ENCODE results near the gene LRRTM4. TPM values are rescaled to one million over a fixed set of nuclear protein-coding genes. Genes with fewer than 3 reads are reported as not detected.
"Not testable (repeated sequence)": the region's sequence is repeated elsewhere in the genome, so short reads cannot be mapped to it uniquely, and the experiment has no call there.

LRRTM4 gene
- total and polyA plus RNA-seq, 2 donors (not counting 1 experiment from before 2014, with no cell fraction given) = not detected

- Histone ChIP-seq H3K36me3 (replicated peaks in 1 of 2; ENCODE audit: control extremely low read depth in 1 of 2, control insufficient read depth in 1 of 2, extremely low read depth in 1 of 2, insufficient read depth in 2 of 2, low read length in 1 of 2) (no peaks in the 10 kb centered on the region), H3K27ac (ENCODE audit: low read length in 2 of 2) (no peak overlapping the region), H3K4me3 (ENCODE audit: control extremely low read depth in 1 of 5, extremely low read depth in 1 of 5, insufficient read depth in 1 of 5, low read depth in 2 of 5, low read length in 4 of 5) (no peak overlapping the region), H2AFZ (ENCODE audit: insufficient read depth, low read depth, low read length, poor library complexity, severe bottlenecking) (no peak overlapping the region), H3K9ac (ENCODE audit: low read length) (no peak overlapping the region), H3K9me3 (ENCODE audit: control extremely low read depth in 1 of 3, control insufficient read depth in 2 of 3, insufficient read depth in 1 of 3, low read length in 2 of 3) (peaks cover 0 to under 1% (median 0%) of the 10 kb centered on the region in 3 donors), H3K4me1 (ENCODE audit: control insufficient read depth in 2 of 2, insufficient read depth in 2 of 2, low read length in 2 of 2) (no peaks in the 10 kb centered on the region), H3K79me2 (ENCODE audit: control insufficient read depth, insufficient read depth, low read length) (no peaks in the 10 kb centered on the region), H3K27me3 (replicated peaks in 1 of 4; ENCODE audit: control extremely low read depth in 1 of 4, control insufficient read depth in 3 of 4, insufficient read depth in 4 of 4, low read length in 3 of 4) (no peaks in the 10 kb centered on the region), H3K4me2 (replicated peaks; ENCODE audit: low read depth, low read length, poor library complexity, severe bottlenecking) (no peak overlapping the region), H4K20me1 (ENCODE audit: control insufficient read depth, insufficient read depth, low read length, poor library complexity, severe bottlenecking) (no peaks in the 10 kb centered on the region)
- intact Hi-C loops (cut with micrococcal nuclease) = no loop called here
- ChIA-PET POLR2A (no interaction called here), CTCF (no interaction called here)
- H3K27me3 Mint-ChIP-seq = no peaks in the 10 kb centered on the region
- H3K27ac Mint-ChIP-seq = no peak overlapping the region
- no peak for TF ChIP-seq CTCF (IDR thresholded peaks at IDR 0.05)
- TF ChIP-seq EZH2 (IDR thresholded peaks at IDR 0.05; ENCODE audit: borderline replicate concordance, insufficient read depth, low read depth, low read length, poor library complexity, severe bottlenecking) = no peak
- no peak for ATAC-seq (ENCODE audit: low read depth)
- no peak for DNase-seq
- peaks cover 5% of the 10 kb centered on the region for H3K9me3 Mint-ChIP-seq (ENCODE audit: insufficient read depth)
- H3K4me3 Mint-ChIP-seq = no peak overlapping the region
- no CpG with 5 or more reads among the region's 3 CpGs for WGBS (ENCODE audit: insufficient coverage)
- no peaks in the 10 kb centered on the region for H3K4me1 Mint-ChIP-seq
Measured at GRCh38 chr2:77185052-77185451, 337.1 kb downstream of the LRRTM4 start.

GRCh38 chr2:77179297-77179696 is 342.9 kb downstream of the LRRTM4 start:
- no peaks in the 10 kb centered on the region for H4K20me1 ChIP-seq (ENCODE audit: control insufficient read depth, insufficient read depth, low read length, poor library complexity, severe bottlenecking)
- no peak overlapping the region for H3K9ac ChIP-seq (ENCODE audit: low read length)
- Mint-ChIP-seq H3K27me3 (no peaks in the 10 kb centered on the region), H3K9me3 (ENCODE audit: insufficient read depth) (peaks cover 6% of the 10 kb centered on the region), H3K4me1 (no peaks in the 10 kb centered on the region), H3K27ac (no peak overlapping the region), H3K4me3 (no peak overlapping the region)
- no peak overlapping the region for H3K4me2 ChIP-seq (replicated peaks; ENCODE audit: low read depth, low read length, poor library complexity, severe bottlenecking)
- CTCF ChIA-PET = no interaction called here
- POLR2A ChIA-PET = no interaction called here
- ATAC-seq (ENCODE audit: low read depth) = no peak
- no peaks in the 10 kb centered on the region for H3K27me3 ChIP-seq (replicated peaks in 1 of 4; ENCODE audit: control extremely low read depth in 1 of 4, control insufficient read depth in 3 of 4, insufficient read depth in 4 of 4, low read length in 3 of 4)
- no peak overlapping the region for H3K4me3 ChIP-seq (ENCODE audit: control extremely low read depth in 1 of 5, extremely low read depth in 1 of 5, insufficient read depth in 1 of 5, low read depth in 2 of 5, low read length in 4 of 5)
- intact Hi-C loops (cut with micrococcal nuclease) = no loop called here
- peaks cover 0 to 5% (median 3%) of the 10 kb centered on the region in 3 donors for H3K9me3 ChIP-seq (ENCODE audit: control extremely low read depth in 1 of 3, control insufficient read depth in 2 of 3, insufficient read depth in 1 of 3, low read length in 2 of 3)
- H2AFZ ChIP-seq (ENCODE audit: insufficient read depth, low read depth, low read length, poor library complexity, severe bottlenecking) = no peak overlapping the region
- H3K4me1 ChIP-seq (ENCODE audit: control insufficient read depth in 2 of 2, insufficient read depth in 2 of 2, low read length in 2 of 2) = no peaks in the 10 kb centered on the region
- TF ChIP-seq EZH2 (IDR thresholded peaks at IDR 0.05; ENCODE audit: borderline replicate concordance, insufficient read depth, low read depth, low read length, poor library complexity, severe bottlenecking) = no peak
- no peak for TF ChIP-seq CTCF (IDR thresholded peaks at IDR 0.05)
- no peaks in the 10 kb centered on the region for H3K79me2 ChIP-seq (ENCODE audit: control insufficient read depth, insufficient read depth, low read length)
- WGBS (ENCODE audit: insufficient coverage) = no CpG with 5 or more reads among the region's 5 CpGs
- no peak for DNase-seq
- no peak overlapping the region for H3K27ac ChIP-seq (ENCODE audit: low read length in 2 of 2)
- no peaks in the 10 kb centered on the region for H3K36me3 ChIP-seq (replicated peaks in 1 of 2; ENCODE audit: control extremely low read depth in 1 of 2, control insufficient read depth in 1 of 2, extremely low read depth in 1 of 2, insufficient read depth in 2 of 2, low read length in 1 of 2)

GRCh38 chr2:77175266-77175780 is 346.9 kb downstream of the LRRTM4 start:
- H3K36me3 ChIP-seq (replicated peaks in 1 of 2; ENCODE audit: control extremely low read depth in 1 of 2, control insufficient read depth in 1 of 2, extremely low read depth in 1 of 2, insufficient read depth in 2 of 2, low read length in 1 of 2); CTCF ChIA-PET; H3K79me2 ChIP-seq (ENCODE audit: control insufficient read depth, insufficient read depth, low read length); H3K4me3 ChIP-seq (ENCODE audit: control extremely low read depth in 1 of 5, extremely low read depth in 1 of 5, insufficient read depth in 1 of 5, low read depth in 2 of 5, low read length in 4 of 5); H3K9ac ChIP-seq (ENCODE audit: low read length); H3K4me2 ChIP-seq (replicated peaks; ENCODE audit: low read depth, low read length, poor library complexity, severe bottlenecking); H2AFZ ChIP-seq (ENCODE audit: insufficient read depth, low read depth, low read length, poor library complexity, severe bottlenecking); H3K4me1 ChIP-seq (ENCODE audit: control insufficient read depth in 2 of 2, insufficient read depth in 2 of 2, low read length in 2 of 2); DNase-seq; H3K27ac Mint-ChIP-seq; H3K4me1 Mint-ChIP-seq; H3K4me3 Mint-ChIP-seq; POLR2A ChIA-PET; H3K27me3 ChIP-seq (replicated peaks in 1 of 4; ENCODE audit: control extremely low read depth in 1 of 4, control insufficient read depth in 3 of 4, insufficient read depth in 4 of 4, low read length in 3 of 4); H3K27ac ChIP-seq (ENCODE audit: low read length in 2 of 2); H4K20me1 ChIP-seq (ENCODE audit: control insufficient read depth, insufficient read depth, low read length, poor library complexity, severe bottlenecking); H3K9me3 Mint-ChIP-seq (ENCODE audit: insufficient read depth); H3K27me3 Mint-ChIP-seq; intact Hi-C loops (cut with micrococcal nuclease); H3K9me3 ChIP-seq (ENCODE audit: control extremely low read depth in 1 of 3, control insufficient read depth in 2 of 3, insufficient read depth in 1 of 3, low read length in 2 of 3); ATAC-seq (ENCODE audit: low read depth): not testable (repeated sequence)
- WGBS (ENCODE audit: insufficient coverage) = 80% methylated on average over 3 of the region's 4 CpGs
